Transverse colon (tissue), 4 donors: ENCODE measurements around the gene MEGF8. TPM values are rescaled to one million over a fixed set of nuclear protein-coding genes. Genes with fewer than 3 reads are reported as not detected.

Experiments
- DNase-seq: peaks from one replicate; pipeline ENCODE4 v3.0.0-alpha.2; 2019
- H3K27ac ChIP-seq, 4 donors: fragments of 200-600 bp; sonication (generic); 2 replicates each; pipeline ENCODE4 v1.5.1; 2016 to 2018; ENCODE audit warnings: inconsistent platforms in 4 of 4
- H3K27me3 ChIP-seq: fragments of 200-600 bp; sonication (generic); 2 replicates; pipeline ENCODE4 v1.5.1; 2017; ENCODE audit warnings: inconsistent platforms
- H3K36me3 ChIP-seq, 4 donors: fragments of 200-600 bp; sonication (generic); 2 replicates each; pipeline ENCODE4 v1.5.1; 2017 to 2019; ENCODE audit warnings: inconsistent platforms in 4 of 4
- H3K4me1 ChIP-seq, 4 donors: fragments of 200-600 bp; sonication (generic); 2 replicates each; pipeline ENCODE4 v1.5.1; 2017 to 2020; ENCODE audit warnings: inconsistent platforms in 4 of 4
- H3K4me3 ChIP-seq, 4 donors: fragments of 200-600 bp; sonication (generic); 1 replicate in 1 of 4; 2 replicates in 3 of 4; pipeline versions ENCODE4 v1.5.1 to v1.6.1; 2017 to 2019; ENCODE audit warnings: inconsistent platforms in 4 of 4
- H3K9me3 ChIP-seq, 2 donors: fragments of 200-600 bp; sonication (generic); 2 replicates each; pipeline ENCODE4 v1.5.1; 2017 to 2019; ENCODE audit warnings: inconsistent platforms in 2 of 2
- EP300 ChIP-seq: sonication (generic); formaldehyde crosslinking; IDR thresholded peaks from one replicate; pipeline ENCODE4 v1.6.1; 2017; ENCODE audit warnings: antibody characterized with exemption, low read depth
- POLR2A ChIP-seq: fragments of 450-650 bp; IDR thresholded peaks from one replicate; pipeline ENCODE4 v1.6.1; 2016; ENCODE audit warnings: antibody characterized with exemption, mild to moderate bottlenecking, moderate library complexity
- POLR2AphosphoS5 ChIP-seq, 3 donors: sonication (generic); formaldehyde crosslinking; IDR thresholded peaks; one replicate each; pipeline ENCODE4 v1.6.1; 2016; ENCODE audit warnings: antibody characterized with exemption in 3 of 3
- WGBS, 2 donors: methylation state at CpG; one replicate each; pipeline ENCODE4 v1.1.5; 2018; ENCODE audit warnings: low coverage in 1 of 2; 5-methylcytosine and 5-hydroxymethylcytosine counted together
- in situ Hi-C, 4 donors: fragments of 200-750 bp; cut with MboI; loops; one replicate each; pipeline versions ENCODE4 v1.15.0 to v1.15.1; 2017; ENCODE audit warnings: low sequenced_read_pairs in 3 of 4, low pct_ligation_motif_present in 1 of 4, low pct_unique_long_range_greater_than_20kb in 1 of 4
- intact Hi-C: fragments of 100-400 bp; cut with DNase I; formaldehyde crosslinking; loops from one replicate; pipeline ENCODE4 v1.15.1; 2023; ENCODE audit warnings: low total_unique reads
- total RNA-seq, 4 donors: library from RNA; depleted of rRNA; stranded (reverse); fragments of >200 nt; gene quantifications; one replicate each; pipeline ENCODE4 v1.1.0, GENCODE V29; 2016
- TF ChIP-seq, protein P1 (sequence below), 5 experiments: fragments of 200-600 bp in 3 of 5; fragments of 450-650 bp in 2 of 5; sonication (generic) in 3 of 5; IDR thresholded peaks; 1 replicate in 2 of 5; 2 replicates in 3 of 5; pipeline ENCODE4 v1.5.1; 2016 to 2017; ENCODE audit warnings: antibody characterized with exemption in 5 of 5, inconsistent platforms in 3 of 5, mild to moderate bottlenecking in 2 of 5, moderate library complexity in 1 of 5

Gene MEGF8
- total RNA-seq, 4 donors from 2014 or later = 15.3 to 40.4 (median 22.8) TPM

DNA sequence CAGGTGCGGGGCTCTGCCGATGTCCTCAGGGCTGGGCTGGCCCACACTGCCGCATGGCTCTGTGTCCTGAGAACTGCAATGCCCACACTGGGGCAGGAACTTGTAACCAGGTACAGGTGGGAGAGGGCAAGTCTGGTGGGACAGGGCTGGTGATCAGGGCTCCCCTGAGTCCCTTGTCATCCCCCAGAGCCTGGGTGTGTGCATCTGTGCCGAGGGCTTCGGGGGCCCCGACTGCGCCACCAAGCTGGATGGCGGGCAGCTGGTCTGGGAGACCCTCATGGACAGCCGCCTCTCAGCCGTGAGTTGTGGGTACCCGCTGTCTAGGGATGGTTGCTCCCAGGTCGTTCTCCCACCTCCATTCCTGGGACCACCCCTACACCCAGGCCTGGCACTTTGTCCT lies 30.5 kb downstream of the MEGF8 start:
- no peaks in the 10 kb centered on the region for H3K27me3 ChIP-seq
- 99% methylated on average over 11 of the region's 12 CpGs; no CpG with 5 or more reads in 1 of the 2 donors for WGBS, 2 donors
- in situ Hi-C loops = no loop called here
- H3K9me3 ChIP-seq = no peaks in the 10 kb centered on the region
- TF ChIP-seq POLR2AphosphoS5 (IDR thresholded peaks at IDR 0.05) = no peak
- TF ChIP-seq POLR2A = no peak
- TF ChIP-seq, protein P1, sequence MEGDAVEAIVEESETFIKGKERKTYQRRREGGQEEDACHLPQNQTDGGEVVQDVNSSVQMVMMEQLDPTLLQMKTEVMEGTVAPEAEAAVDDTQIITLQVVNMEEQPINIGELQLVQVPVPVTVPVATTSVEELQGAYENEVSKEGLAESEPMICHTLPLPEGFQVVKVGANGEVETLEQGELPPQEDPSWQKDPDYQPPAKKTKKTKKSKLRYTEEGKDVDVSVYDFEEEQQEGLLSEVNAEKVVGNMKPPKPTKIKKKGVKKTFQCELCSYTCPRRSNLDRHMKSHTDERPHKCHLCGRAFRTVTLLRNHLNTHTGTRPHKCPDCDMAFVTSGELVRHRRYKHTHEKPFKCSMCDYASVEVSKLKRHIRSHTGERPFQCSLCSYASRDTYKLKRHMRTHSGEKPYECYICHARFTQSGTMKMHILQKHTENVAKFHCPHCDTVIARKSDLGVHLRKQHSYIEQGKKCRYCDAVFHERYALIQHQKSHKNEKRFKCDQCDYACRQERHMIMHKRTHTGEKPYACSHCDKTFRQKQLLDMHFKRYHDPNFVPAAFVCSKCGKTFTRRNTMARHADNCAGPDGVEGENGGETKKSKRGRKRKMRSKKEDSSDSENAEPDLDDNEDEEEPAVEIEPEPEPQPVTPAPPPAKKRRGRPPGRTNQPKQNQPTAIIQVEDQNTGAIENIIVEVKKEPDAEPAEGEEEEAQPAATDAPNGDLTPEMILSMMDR (IDR thresholded peaks at IDR 0.05) = no peak
- no peak for TF ChIP-seq EP300
- H3K36me3 ChIP-seq = no peaks in the 10 kb centered on the region
- no peaks in the 10 kb centered on the region for H3K4me1 ChIP-seq
- no peak overlapping the region for H3K4me3 ChIP-seq
- no peak overlapping the region for H3K27ac ChIP-seq
- DNase-seq = no peak
- intact Hi-C loops = no loop called here

- Histone ChIP-seq H3K27ac (no peak overlapping the region), H3K4me1 (no peaks in the 10 kb centered on the region), H3K4me3 (no peak overlapping the region), H3K27me3 (no peaks in the 10 kb centered on the region), H3K36me3 (no peaks in the 10 kb centered on the region), H3K9me3 (no peaks in the 10 kb centered on the region)
- intact Hi-C loops = no loop called here
- in situ Hi-C loops = no loop called here
- WGBS, 2 donors = 99% methylated on average over 13 of the region's 15 CpGs; no CpG with 5 or more reads in 1 of the 2 donors
- TF ChIP-seq EP300 (no peak), POLR2A (no peak), POLR2AphosphoS5 (IDR thresholded peaks at IDR 0.05) (no peak)
- TF ChIP-seq, protein P1 (IDR thresholded peaks at IDR 0.05) = no peak
- DNase-seq = no peak
These were observed 31.3 kb downstream of the MEGF8 start for GRCh38 chr19:42356686-42357085.

- H3K27me3 ChIP-seq = no peaks in the 10 kb centered on the region
- no peaks in the 10 kb centered on the region for H3K36me3 ChIP-seq
- no peak overlapping the region for H3K27ac ChIP-seq
- TF ChIP-seq, protein P1 (IDR thresholded peaks at IDR 0.05) = no peak
- TF ChIP-seq POLR2A = no peak
- TF ChIP-seq EP300 = no peak
- in situ Hi-C loops = no loop called here
- no peak overlapping the region for H3K4me3 ChIP-seq
- intact Hi-C loops = no loop called here
- H3K4me1 ChIP-seq = no peaks in the 10 kb centered on the region
- no peaks in the 10 kb centered on the region for H3K9me3 ChIP-seq
- no peak for DNase-seq
- WGBS, 2 donors = 83% methylated on average over 11 of the region's 12 CpGs; no CpG with 5 or more reads in 1 of the 2 donors
These were observed 31.9 kb downstream of the MEGF8 start for GRCh38 chr19:42357290-42357689.

DNA sequence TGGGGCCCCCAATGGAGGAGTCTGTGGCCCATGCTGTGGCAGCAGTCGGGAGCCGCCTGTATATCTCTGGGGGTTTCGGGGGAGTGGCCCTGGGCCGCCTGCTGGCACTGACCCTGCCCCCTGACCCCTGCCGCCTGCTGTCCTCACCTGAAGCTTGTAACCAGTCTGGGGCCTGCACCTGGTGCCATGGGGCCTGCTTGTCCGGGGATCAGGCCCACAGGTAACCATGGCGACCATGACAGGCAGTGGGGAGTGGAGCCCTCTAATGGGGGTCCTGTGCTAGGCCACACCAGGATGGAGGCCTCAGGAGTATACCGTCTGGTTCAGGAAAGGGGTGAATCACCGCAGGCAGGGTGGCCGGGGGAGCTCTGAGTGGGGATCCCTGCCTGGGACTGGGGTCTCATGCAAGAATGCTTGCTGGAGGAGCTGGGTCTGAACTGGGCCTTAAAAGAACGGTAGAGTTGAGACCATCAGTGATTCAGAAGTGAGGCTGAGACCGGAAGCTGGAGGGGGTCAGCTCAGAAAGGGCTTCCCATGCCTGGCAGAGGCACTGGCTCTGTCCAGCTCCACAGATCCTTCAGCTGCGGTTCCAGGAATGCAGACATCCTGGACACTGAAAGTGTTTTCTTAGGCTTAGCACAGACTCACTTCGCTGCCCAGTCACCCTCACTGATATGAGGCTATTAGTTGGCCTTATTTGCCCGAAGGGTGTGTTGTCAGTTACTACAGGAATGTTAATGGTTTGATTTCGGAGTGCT lies 35.5 kb downstream of the MEGF8 start:
- DNase-seq = no peak
- Histone ChIP-seq H3K4me3 (no peak overlapping the region), H3K27me3 (no peaks in the 10 kb centered on the region), H3K27ac (no peak overlapping the region), H3K9me3 (no peaks in the 10 kb centered on the region), H3K36me3 (peaks cover 0 to 8% (median 0%) of the 10 kb centered on the region in 4 donors), H3K4me1 (no peaks in the 10 kb centered on the region)
- intact Hi-C loops (no loop called here), in situ Hi-C loops (no loop called here)
- TF ChIP-seq EP300 (no peak), POLR2A (no peak), POLR2AphosphoS5 (IDR thresholded peaks at IDR 0.05) (no peak)
- TF ChIP-seq, protein P1 (IDR thresholded peaks at IDR 0.05) = no peak
- WGBS, 2 donors = 80 to 85% methylated on average over 1 to 15 of the region's 16 CpGs
